Ectodermal cell (in vitro differentiated cells): Measurements from ENCODE around the gene DMAP1.

Experiments used
- H3K27ac ChIP-seq: 2 replicates; pipeline ENCODE4 v1.7.0; 2013; ENCODE audit warnings: mild to moderate bottlenecking, low read depth, low read length; ENCODE audit not compliant: insufficient read depth, poor library complexity, severe bottlenecking
- H3K27me3 ChIP-seq: 2 replicates; pipeline ENCODE4 v1.7.0; 2013; ENCODE audit warnings: mild to moderate bottlenecking, low read length; ENCODE audit not compliant: insufficient read depth, control insufficient read depth, poor library complexity, severe bottlenecking
- H3K36me3 ChIP-seq: one replicate; pipeline ENCODE4 v1.7.0; 2013; ENCODE audit warnings: low read length; ENCODE audit not compliant: control insufficient read depth, insufficient read depth
- H3K4me1 ChIP-seq: one replicate; pipeline ENCODE4 v1.7.0; 2013; ENCODE audit warnings: low read length; ENCODE audit not compliant: control insufficient read depth, insufficient read depth
- H3K4me3 ChIP-seq: 2 replicates; pipeline ENCODE4 v1.7.0; 2013; ENCODE audit warnings: low read depth, low read length, control low read depth; ENCODE audit not compliant: insufficient read depth
- H3K9me3 ChIP-seq: 2 replicates; pipeline ENCODE4 v1.7.0; 2013; ENCODE audit warnings: mild to moderate bottlenecking, low read length, moderate library complexity; ENCODE audit not compliant: control insufficient read depth
- WGBS, 2 experiments: methylation state at CpG; one replicate each; pipeline ENCODE4 v1.1.7; 2013; ENCODE audit warnings: missing lambda C conversion rate in 2 of 2; 5-methylcytosine and 5-hydroxymethylcytosine counted together

Gene DMAP1

DNA sequence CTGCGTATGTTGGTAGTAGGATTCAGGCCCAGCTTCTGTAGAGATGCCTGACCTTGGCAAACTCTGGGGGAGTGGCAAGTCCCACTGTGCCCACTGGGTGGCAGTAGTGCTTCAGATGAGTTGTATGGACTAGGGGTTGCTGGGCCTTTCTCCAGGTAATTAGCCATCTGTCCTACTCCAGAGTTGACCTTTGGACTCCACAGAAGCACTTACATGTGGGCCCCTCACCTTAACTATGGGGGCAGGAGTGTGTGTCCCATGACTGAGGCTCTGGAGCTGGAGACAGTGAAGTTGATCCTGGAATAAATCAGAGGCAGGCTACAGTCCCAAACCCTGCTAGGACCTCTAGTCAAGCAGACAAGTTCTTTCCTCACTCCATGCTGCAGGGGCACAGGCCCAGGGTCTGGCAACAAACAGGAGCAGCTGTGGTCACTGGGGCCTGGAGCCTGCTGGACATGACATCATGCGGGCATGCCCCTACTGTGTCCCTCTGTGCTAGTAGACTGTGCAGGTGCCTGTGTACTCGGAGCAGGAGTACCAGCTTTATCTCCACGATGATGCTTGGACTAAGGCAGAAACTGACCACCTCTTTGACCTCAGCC is 4.6 kb downstream of the DMAP1 start:
- H3K4me3 ChIP-seq, result no peak overlapping the region
- no peaks in the 10 kb centered on the region for H3K27me3 ChIP-seq
- H3K36me3 ChIP-seq, result peaks cover 55% of the 10 kb centered on the region
- no peak overlapping the region for H3K27ac ChIP-seq
- H3K4me1 ChIP-seq, result peaks cover 4% of the 10 kb centered on the region
- H3K9me3 ChIP-seq, result no peaks in the 10 kb centered on the region
- 90 to 93% methylated on average over 4 of the region's 4 CpGs for WGBS, 2 experiments

DNA sequence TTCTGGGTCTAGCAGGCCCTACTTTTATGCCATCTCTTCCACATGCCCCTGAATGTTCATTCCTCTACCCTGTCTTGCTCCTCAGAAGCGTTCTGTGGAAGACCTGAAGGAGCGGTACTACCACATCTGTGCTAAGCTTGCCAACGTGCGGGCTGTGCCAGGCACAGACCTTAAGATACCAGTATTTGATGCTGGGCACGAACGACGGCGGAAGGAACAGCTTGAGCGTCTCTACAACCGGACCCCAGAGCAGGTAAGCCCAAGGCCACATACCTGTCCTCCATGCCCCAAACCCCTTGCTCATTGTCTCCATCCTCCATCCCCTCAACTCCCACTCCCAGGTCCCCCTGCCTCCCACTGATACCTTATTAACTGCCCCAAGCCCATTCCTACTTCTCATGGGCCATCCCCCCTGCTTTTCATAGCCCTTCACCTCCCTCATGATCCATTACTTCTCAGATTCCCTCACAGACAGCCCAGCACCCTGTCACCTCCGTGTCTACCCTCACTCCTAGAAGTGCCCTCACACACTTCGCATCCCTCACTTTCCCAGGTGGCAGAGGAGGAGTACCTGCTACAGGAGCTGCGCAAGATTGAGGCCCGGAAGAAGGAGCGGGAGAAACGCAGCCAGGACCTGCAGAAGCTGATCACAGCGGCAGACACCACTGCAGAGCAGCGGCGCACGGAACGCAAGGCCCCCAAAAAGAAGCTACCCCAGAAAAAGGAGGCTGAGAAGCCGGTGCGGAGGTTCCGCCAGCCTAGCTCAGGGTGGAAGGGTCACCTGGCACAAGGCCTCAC is 5.4 kb downstream of the DMAP1 start:
- Histone ChIP-seq H3K36me3 (peaks cover 55% of the 10 kb centered on the region), H3K4me1 (peaks cover 4% of the 10 kb centered on the region)
- WGBS, 2 experiments, result 96% methylated on average over 24 of the region's 24 CpGs

GRCh38 chr1:44219301-44219626 is 6.0 kb downstream of the DMAP1 start:
- Histone ChIP-seq H3K4me1 (peaks cover under 1% of the 10 kb centered on the region), H3K27me3 (no peaks in the 10 kb centered on the region), H3K27ac (no peak overlapping the region), H3K9me3 (no peaks in the 10 kb centered on the region), H3K36me3 (peaks cover 55% of the 10 kb centered on the region), H3K4me3 (no peak overlapping the region)
- WGBS, 2 experiments, result 95 to 97% methylated on average over 6 of the region's 6 CpGs

More for the DNA sequence above, 5.4 kb downstream of the DMAP1 start:
- Histone ChIP-seq H3K27me3 (no peaks in the 10 kb centered on the region), H3K9me3 (no peaks in the 10 kb centered on the region), H3K4me3 (no peak overlapping the region), H3K27ac (no peak overlapping the region)

GRCh38 chr1:44220001-44220751 is 6.9 kb downstream of the DMAP1 start:
- Histone ChIP-seq H3K36me3 (peaks cover 53% of the 10 kb centered on the region), H3K9me3 (no peaks in the 10 kb centered on the region), H3K27ac (no peak overlapping the region), H3K4me3 (no peak overlapping the region), H3K4me1 (no peaks in the 10 kb centered on the region), H3K27me3 (no peaks in the 10 kb centered on the region)
- WGBS, 2 experiments, result 95 to 96% methylated on average over 31 of the region's 31 CpGs

DNA sequence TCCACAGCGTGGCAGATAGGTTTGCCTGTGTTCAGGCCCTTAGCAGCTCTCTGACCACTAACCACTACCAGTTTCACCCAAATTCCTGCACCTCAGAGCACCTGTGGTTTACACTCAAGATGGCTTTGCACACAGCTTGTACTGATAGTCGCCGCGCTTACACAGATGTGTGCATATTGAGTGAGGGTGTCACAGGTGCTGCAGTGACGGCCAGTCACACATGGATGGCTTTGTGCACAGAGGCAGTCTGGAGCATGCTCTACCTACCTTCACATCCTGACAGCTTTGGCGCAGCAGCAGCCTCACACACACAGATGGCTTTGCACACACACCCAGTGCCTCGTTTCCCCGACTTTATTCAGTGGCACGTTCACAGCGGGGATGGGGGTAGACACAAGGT is 7.5 kb downstream of the DMAP1 start:
- no peaks in the 10 kb centered on the region for H3K4me1 ChIP-seq
- peaks cover 2% of the 10 kb centered on the region for H3K9me3 ChIP-seq
- no peaks in the 10 kb centered on the region for H3K27me3 ChIP-seq
- WGBS, 2 experiments, result 94 to 95% methylated on average over 10 of the region's 10 CpGs
- H3K36me3 ChIP-seq, result peaks cover 55% of the 10 kb centered on the region
- H3K4me3 ChIP-seq, result no peak overlapping the region
- H3K27ac ChIP-seq, result no peak overlapping the region

DNA sequence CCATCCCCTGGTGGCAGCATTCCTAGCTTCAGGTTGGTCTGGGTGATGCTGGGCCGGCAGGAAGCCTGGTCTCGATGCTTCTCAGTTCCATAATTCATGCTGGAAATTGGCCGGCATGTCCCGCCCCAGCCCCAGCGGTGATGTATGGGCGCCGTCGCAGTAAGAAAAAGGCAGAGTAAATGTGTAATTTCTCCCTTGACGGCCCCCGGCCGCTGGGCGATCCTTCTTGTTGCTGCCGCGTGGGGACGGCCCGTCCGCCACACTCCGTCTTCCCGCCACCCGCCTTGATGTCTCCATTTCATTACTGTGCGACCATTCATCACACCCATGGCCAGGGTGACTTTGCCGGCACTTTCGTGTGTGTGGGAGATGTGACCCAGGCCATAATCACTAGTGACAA is 8.5 kb downstream of the DMAP1 start:
- H3K9me3 ChIP-seq, result peaks cover 7% of the 10 kb centered on the region
- no peaks in the 10 kb centered on the region for H3K4me1 ChIP-seq
- H3K4me3 ChIP-seq, result no peak overlapping the region
- peaks cover 48% of the 10 kb centered on the region for H3K36me3 ChIP-seq
- 96 to 97% methylated on average over 23 of the region's 23 CpGs for WGBS, 2 experiments
- no peaks in the 10 kb centered on the region for H3K27me3 ChIP-seq
- no peak overlapping the region for H3K27ac ChIP-seq

GRCh38 chr1:44222397-44223186 is 9.3 kb downstream of the DMAP1 start:
- Histone ChIP-seq H3K36me3 (peaks cover 43% of the 10 kb centered on the region), H3K27me3 (no peaks in the 10 kb centered on the region), H3K9me3 (peaks cover 7% of the 10 kb centered on the region), H3K4me1 (no peaks in the 10 kb centered on the region), H3K4me3 (no peak overlapping the region), H3K27ac (no peak overlapping the region)
- WGBS, 2 experiments, result 93 to 94% methylated on average over 5 of the region's 5 CpGs

DNA sequence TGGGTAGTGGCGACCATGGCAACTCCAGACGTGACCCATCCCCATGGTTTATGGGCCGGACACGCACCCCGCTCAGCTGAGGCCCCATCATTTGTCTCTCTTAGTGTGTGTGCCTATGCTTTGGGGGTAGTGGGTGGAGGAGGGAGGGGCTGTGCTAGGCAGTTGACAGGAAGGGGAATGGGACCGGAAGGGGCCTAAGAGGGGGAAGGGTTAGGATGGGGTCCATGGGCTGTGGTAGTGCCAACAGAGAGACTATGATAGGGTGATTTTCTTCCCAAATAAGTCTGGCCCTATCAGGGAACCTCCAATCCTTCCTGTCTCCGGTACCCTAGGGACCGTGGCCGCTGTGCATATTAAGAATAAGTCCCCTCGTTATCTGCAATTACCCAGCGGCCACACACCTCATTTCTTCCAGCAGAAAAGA is 9.9 kb downstream of the DMAP1 start:
- H3K36me3 ChIP-seq, result peaks cover 41% of the 10 kb centered on the region
- H3K27me3 ChIP-seq, result no peaks in the 10 kb centered on the region
- H3K4me1 ChIP-seq, result no peaks in the 10 kb centered on the region
- no peak overlapping the region for H3K4me3 ChIP-seq
- H3K9me3 ChIP-seq, result peaks cover 7% of the 10 kb centered on the region
- WGBS, 2 experiments, result 92 to 96% methylated on average over 11 of the region's 11 CpGs
- H3K27ac ChIP-seq, result no peak overlapping the region

- no peaks in the 10 kb centered on the region for H3K4me1 ChIP-seq
- 95% methylated on average over 2 of the region's 2 CpGs for WGBS, 2 experiments
- no peaks in the 10 kb centered on the region for H3K27me3 ChIP-seq
- peaks cover 21% of the 10 kb centered on the region for H3K36me3 ChIP-seq
- H3K27ac ChIP-seq, result no peak overlapping the region
- H3K4me3 ChIP-seq, result no peak overlapping the region
- H3K9me3 ChIP-seq, result peaks cover 7% of the 10 kb centered on the region
These were observed 12.5 kb downstream of the DMAP1 start for GRCh38 chr1:44225761-44226160.
